ENCODE measurements around the gene SORD.

SORD gene

DNA sequence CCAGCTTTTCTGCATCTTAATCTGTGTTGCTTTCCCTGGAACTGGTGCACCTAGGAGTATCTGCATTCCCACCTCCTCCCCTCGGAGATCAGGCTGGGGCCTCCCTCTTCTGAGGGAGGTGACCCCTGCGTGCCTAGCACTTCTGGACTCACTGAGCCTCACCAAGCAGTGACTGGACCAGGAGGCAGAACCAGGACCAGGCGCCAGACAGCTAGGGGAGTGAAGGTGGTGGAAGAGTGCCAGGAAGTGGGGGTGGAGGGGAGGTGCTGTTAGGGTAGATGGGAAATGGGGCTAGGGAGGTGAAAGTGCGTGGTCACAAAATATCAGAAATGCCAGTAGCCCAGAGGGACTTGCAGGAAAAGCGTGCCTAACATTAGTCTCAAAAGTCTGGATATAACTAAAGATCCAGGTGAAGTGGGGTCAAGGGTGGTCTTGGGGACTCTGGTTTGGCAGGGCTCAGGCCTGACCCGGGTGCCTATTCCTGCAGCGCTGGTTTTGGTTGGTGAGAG lies 92.4 kb downstream of the SORD start:
- no peak overlapping the region for H3K27ac ChIP-seq
- TF ChIP-seq, protein P1, sequence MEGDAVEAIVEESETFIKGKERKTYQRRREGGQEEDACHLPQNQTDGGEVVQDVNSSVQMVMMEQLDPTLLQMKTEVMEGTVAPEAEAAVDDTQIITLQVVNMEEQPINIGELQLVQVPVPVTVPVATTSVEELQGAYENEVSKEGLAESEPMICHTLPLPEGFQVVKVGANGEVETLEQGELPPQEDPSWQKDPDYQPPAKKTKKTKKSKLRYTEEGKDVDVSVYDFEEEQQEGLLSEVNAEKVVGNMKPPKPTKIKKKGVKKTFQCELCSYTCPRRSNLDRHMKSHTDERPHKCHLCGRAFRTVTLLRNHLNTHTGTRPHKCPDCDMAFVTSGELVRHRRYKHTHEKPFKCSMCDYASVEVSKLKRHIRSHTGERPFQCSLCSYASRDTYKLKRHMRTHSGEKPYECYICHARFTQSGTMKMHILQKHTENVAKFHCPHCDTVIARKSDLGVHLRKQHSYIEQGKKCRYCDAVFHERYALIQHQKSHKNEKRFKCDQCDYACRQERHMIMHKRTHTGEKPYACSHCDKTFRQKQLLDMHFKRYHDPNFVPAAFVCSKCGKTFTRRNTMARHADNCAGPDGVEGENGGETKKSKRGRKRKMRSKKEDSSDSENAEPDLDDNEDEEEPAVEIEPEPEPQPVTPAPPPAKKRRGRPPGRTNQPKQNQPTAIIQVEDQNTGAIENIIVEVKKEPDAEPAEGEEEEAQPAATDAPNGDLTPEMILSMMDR (conservative IDR thresholded peaks at IDR 0.05) = no peak

DNA sequence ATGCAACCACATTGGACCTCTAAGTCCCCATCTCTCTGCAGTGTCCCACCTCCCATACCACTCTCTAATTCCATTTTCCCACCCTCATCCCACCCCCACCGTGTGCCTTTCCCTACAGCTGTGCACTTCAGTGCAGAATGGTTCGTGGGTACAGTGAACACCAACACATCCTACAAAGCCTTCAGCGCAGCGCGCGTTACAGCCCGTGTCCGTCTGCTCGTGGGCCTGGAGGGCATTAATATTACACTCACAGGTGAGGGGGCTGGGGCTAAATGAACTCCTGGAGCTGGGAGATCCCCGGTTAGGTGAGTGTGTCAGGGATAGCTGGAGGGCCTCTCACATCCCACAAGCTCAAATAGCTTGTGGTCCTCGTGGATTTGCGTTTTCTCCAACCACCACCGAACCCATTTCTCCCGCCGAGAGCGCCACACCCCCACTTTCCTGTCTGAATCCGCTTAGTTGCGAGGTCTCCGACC lies 93.0 kb downstream of the SORD start:
- TF ChIP-seq, protein P1 (conservative IDR thresholded peaks at IDR 0.05) = no peak
- H3K27ac ChIP-seq = no peak overlapping the region

DNA sequence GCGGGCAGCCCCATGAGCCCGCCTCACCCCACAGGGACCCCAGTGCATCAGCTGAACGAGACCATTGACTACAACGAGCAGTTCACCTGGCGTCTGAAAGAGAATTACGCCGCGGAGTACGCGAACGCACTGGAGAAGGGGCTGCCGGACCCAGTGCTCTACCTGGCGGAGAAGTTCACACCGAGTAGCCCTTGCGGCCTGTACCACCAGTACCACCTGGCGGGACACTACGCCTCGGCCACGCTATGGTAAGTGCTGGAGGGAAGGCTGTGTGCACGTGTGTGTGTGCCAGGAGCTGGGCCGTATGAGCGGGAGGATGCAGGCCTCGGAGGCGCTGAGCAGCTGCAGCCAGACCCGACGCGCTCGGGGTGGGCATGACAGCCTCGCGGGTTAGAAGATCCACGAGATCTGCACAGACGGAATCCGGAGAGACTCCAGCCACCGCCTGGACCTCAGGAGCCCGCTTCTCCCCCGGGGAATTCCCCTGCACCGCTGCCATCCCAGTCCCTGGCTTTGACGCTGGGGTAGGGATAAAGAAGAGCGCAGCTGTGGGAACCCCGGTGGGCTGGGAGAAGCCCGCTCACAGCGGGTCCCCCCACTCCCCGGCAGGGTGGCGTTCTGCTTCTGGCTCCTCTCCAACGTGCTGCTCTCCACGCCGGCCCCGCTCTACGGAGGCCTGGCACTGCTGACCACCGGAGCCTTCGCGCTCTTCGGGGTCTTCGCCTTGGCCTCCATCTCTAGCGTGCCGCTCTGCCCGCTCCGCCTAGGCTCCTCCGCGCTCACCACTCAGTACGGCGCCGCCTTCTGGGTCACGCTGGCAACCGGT lies 93.7 kb downstream of the SORD start:
- TF ChIP-seq, protein P1 (conservative IDR thresholded peaks at IDR 0.05) = no peak

DNA sequence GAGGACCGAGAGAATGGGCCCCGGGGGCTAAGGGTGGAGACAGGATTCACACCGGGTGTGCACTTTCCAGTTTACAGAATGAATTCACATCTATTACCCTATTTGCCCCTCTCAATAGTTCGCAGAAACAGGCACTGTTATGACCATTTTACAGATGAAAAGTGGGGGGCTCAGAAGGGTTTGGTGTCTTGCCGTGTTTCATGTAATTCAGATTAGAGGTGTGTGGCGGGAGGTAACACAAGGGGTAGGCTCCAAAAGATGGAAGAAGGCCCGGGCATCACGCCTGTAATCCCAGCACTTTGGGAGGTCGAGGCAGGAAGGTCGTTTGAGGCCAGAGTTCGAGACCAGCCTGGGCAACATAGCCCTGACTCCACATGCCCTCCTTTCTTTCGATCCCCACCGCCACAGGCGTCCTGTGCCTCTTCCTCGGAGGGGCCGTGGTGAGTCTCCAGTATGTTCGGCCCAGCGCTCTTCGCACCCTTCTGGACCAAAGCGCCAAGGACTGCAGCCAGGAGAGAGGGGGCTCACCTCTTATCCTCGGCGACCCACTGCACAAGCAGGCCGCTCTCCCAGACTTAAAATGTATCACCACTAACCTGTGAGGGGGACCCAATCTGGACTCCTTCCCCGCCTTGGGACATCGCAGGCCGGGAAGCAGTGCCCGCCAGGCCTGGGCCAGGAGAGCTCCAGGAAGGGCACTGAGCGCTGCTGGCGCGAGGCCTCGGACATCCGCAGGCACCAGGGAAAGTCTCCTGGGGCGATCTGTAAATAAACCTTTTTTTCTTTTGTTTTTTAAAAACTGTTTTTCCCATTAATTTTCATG lies 94.5 kb downstream of the SORD start:
- no peak overlapping the region; the same call in 1 of the 2 replicates for H3K27ac ChIP-seq
- TF ChIP-seq, protein P1 (conservative IDR thresholded peaks at IDR 0.05) = no peak

More for the DNA sequence above, 93.7 kb downstream of the SORD start:
- no peak overlapping the region for H3K27ac ChIP-seq

DNA sequence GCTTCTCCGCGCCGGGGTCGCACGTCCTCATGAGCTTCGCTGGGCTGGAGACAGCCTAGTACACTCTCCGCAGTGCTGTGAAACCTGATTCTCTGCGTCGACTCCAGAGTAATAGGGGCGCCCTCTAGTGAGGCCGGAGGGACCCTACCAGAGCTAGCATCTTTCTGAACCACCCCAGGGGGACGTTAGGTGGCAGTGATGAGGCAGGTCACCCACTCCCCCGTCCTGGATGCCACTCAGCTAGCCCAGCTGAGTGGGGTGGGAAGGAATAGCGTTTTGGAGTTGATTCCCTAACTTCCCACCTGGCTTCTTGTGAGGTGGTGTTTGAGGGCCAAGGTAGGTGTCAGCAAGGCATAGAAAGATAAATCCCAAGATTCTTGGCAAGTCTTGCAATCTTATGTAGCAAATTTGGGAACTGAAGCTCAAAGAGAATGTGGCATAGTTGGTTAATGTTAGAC lies 95.2 kb downstream of the SORD start:
- TF ChIP-seq, protein P1 (conservative IDR thresholded peaks at IDR 0.05) = peak; percentile 99
- no peak overlapping the region; the same call in 1 of the 2 replicates for H3K27ac ChIP-seq

DNA sequence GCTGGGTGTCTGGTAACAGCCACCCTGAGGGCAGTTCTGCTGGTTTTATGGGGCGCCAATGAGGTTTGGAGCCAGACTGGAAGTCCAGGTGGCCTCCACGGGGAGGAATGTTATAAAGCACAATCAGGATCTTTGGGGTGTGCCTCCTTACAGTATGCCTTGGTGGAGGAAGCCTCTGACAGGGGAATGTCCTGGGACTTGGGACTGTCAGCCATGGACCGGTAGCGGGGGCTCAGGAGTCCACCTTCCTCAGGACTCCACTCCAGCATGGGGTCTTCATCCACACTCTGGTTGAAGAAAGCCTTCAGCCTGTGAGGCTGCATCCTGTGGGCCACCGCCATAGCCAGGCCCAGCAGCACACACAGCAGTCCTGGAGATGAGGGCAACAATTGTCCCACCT lies 96.0 kb downstream of the SORD start:
- no peak overlapping the region for H3K27ac ChIP-seq
- TF ChIP-seq, protein P1 (conservative IDR thresholded peaks at IDR 0.05) = no peak
